Inferior parietal cortex (tissue), 1 donor: ENCODE data around the gene TCIRG1.

Source experiments
- DNase-seq: peaks from one replicate; pipeline ENCODE4 v3.0.0-alpha.2; 2016; ENCODE audit errors: extremely low spot score

The TCIRG1 gene

GRCh38 chr11:68036717-68037239 is 2.0 kb upstream of the TCIRG1 start:
- DNase-seq, result no peak

DNA sequence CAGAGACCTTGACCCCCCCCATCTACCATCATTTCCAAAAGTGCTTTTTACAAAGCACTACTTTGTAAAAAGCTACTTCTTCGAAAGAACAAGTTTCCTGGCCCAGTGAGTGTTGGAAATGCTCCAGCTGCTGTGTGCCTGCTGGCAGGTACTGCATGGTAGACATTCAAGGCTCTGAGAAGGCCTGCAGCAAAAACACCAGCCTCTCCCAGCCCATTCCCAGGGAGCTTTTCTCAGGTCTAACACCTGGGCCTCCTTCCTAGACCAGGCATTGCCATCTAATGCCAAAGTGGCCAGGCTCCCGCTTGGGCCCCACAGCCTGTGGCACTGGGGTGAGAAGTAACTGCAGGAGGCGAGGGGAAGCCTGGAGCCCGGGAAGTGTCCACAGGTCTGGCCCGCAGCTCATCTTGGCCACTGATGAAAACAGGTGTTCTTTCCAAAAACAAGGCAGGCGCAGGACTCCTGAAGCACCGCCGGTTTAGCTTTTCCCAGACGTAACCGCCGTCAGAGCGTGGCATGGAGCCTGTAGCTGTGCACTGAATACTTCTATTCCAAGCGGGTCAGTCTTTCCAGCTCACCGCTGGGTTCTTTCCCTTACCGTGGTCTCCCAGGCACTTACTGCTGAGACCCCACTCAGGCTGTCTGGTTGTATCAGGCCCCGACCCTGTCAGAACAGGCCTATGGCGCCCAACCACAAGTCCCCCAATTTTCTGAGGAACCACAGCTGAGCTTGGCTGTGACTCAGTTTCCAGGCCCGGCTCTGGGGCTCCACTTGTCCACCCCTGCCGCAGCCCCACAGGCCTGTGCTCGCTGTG is 1.2 kb upstream of the TCIRG1 start:
- DNase-seq, result no peak

DNA sequence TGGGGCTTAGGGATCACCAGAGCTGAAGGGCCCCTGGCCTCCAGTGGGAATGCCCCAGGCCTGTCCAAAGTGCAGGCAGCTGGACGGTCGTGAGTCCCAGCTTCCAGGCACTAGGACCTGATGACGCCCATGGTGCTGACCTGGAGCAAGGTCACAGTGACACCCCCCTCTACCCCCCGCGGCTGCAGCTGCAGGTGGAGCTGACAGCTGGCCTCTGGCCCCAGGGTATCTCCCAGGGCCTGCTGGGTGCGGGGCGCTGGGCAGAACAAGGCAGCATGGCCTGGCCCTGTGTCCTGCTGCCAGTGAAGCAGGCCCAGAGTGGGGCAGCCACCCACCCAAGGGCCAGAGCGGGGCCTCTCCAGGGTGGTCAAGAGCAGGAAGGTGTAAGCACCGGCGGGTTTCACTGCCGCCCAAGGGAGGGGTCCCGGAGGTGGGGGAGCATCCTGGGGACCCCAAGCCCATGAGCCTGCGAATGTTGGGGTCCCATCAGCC is 553 bp upstream of the TCIRG1 start:
- no peak for DNase-seq

DNA sequence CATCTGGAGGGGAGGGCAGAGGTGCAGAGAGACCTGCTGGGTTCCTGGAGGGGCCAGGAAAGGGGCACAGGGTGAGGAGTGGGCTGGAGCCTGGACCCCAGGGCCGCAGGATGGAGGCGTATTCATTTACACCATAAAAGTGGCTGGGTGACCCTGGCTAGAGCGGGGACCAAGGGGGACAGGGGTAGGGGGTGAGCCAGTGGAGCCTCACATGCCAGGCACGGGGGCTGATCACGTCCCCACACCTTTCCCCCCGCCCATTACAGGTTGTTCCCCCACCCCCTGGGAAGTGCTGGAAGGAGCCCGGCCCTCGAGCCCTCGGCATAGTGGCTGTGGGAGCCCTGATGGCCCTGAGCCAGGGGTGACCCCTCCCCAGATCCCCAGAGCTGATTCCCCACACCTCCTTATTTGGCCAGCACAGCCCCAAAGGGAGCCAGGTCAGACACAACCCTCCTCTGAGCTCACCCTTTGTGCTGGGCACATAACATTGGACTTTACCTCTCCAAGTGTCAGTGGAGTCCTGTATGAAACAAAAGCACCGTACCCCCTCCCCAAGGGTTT is 781 bp downstream of the TCIRG1 start:
- no peak for DNase-seq

DNA sequence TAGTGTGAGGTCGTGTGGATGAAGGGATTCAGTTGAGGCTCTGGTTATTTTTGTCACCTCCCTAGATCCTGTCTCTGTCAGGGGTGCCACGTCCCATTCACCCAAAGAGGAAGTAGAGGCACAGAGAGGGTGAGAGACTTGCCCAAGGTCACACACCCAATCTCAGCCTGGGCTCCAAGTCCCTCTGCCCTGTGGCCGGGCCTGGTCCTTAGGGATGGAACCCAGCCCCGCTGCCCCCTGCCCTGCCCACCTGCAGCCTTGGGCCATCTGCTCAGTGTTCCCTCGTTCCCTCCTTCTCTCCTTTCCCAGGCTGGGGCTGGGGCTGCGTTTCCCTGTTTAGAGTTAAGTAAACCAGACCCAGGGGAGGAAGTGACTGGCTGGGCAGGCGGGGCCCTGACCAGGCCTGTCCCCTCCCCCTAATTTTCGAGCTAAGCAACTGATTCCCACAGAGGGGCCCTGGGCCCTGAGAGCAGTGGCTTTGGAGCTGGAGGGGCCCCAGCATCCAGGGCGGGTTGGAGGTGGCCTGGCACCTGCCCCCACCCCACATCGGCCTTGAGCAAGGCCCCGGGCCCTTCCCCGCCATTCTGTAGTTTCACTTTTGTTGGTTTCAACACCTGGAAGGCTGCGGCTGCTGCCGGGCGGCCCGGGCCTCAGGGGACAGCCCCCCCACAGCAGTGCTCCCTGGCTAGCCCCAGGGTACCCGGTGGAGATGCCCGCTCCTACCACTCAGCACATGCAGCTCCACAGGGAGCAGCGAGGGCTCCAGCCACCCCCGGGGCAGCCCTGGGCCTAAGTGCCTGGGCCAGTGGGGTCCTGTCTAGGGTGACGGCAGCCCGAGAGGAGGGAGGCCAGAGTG is 1.5 kb downstream of the TCIRG1 start:
- DNase-seq, result no peak

DNA sequence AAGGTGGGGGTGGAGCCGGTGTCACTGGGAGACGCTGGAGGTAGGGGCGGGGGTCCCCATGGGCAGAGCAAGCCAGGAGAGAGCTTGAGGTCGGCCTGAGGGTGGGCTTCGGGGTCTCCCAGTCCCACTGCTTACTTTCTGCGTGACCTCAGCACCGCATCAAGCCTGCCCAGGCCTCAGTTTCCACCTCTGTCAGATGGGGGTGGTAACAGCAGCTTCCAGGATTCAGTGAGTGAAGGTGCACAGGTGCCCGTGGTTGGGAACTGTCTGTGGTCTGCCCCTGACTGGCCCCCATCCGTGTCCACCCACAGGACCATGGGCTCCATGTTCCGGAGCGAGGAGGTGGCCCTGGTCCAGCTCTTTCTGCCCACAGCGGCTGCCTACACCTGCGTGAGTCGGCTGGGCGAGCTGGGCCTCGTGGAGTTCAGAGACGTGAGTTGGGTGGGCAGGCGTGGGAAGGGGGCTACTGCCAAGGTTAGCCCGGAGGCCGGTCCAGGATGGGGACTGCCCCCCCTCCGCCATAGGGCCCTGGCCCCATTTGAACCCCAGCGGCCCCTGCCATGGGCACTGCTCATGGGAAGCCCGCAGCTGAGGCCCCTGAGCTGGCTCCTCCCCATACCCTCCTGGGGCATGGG is 2.2 kb downstream of the TCIRG1 start:
- no peak for DNase-seq

DNA sequence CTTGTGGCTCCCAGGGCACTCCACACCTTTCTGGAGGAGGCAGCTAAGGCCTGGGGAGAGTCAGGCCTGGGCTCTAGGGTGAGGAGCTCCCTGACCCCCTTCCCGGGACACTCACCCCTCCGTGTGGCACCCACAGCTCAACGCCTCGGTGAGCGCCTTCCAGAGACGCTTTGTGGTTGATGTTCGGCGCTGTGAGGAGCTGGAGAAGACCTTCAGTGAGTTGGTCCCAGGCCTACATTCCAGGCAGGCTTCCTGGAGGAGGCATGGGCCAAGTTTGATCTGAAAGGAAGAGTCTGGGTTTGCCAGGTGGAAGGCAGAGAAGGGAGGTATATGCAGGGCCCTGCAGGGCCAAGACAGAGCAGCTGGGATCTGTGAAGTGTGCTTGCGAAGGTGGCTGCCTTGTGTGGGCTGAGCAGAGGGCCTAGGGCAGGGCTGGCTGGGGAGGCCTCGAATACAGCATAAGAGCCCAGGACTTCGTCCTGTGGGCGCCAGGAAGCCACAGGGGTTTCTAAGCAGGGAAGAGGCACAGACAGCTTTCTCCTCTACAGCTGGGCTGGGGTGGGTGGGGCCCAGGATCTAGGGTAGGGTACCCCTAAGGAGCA is 2.9 kb downstream of the TCIRG1 start:
- DNase-seq, result no peak

DNA sequence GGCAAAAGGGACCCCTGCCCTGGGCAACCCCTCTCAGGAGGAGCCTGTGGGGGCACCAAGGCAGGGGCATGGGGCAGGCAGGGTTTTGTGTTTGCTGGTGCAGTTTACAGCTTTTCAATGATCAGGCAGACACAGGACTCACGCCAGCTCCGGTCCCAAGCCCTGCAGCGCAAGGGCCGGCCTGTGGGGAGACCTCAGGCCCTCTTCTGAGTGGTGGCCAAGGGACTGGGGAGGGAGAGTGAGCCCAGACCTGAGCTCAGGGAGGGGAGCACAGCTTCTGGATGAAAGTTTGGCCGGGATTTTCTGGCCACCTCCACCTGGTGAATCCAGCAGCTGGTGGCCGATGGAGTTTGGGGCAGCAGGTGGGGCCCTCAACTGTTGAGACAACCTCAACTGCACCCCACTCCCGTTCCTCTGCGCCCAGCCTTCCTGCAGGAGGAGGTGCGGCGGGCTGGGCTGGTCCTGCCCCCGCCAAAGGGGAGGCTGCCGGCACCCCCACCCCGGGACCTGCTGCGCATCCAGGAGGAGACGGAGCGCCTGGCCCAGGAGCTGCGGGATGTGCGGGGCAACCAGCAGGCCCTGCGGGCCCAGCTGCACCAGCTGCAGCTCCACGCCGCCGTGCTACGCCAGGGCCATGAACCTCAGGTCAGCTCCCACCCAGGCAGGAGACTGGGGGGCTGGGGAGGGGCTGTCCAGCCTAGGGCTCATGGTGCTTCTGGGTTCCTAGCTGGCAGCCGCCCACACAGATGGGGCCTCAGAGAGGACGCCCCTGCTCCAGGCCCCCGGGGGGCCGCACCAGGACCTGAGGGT is 3.6 kb downstream of the TCIRG1 start:
- no peak for DNase-seq

- no peak for DNase-seq
Measured at GRCh38 chr11:68043029-68043348, 4.2 kb downstream of the TCIRG1 start.

DNA sequence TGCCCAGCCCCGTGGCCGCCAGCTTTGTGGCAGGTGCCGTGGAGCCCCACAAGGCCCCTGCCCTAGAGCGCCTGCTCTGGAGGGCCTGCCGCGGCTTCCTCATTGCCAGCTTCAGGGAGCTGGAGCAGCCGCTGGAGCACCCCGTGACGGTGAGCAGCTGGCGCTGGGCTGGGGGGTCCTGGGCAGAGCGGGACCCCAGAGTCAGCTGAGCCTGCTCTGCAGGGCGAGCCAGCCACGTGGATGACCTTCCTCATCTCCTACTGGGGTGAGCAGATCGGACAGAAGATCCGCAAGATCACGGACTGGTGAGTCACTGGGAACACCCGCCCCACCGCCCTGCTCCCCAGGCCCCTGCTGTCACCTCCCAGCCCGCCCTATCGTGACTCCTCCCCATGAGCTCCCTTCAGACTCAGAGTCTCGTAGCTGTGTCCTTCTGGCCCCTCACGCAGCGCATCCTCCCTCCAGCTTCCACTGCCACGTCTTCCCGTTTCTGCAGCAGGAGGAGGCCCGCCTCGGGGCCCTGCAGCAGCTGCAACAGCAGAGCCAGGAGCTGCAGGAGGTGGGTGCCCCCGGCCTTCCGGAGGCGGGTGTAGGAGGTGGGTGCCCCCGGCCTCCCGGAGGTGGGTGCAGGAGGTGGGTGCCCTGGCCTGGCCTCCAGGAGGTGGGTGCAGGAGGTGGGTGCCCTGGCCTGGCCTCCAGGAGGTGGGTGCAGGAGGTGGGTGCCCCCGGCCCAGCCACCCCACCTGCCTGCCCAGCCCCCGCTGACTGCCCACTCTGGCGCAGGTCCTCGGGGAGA is 4.7 kb downstream of the TCIRG1 start:
- DNase-seq, result no peak

DNA sequence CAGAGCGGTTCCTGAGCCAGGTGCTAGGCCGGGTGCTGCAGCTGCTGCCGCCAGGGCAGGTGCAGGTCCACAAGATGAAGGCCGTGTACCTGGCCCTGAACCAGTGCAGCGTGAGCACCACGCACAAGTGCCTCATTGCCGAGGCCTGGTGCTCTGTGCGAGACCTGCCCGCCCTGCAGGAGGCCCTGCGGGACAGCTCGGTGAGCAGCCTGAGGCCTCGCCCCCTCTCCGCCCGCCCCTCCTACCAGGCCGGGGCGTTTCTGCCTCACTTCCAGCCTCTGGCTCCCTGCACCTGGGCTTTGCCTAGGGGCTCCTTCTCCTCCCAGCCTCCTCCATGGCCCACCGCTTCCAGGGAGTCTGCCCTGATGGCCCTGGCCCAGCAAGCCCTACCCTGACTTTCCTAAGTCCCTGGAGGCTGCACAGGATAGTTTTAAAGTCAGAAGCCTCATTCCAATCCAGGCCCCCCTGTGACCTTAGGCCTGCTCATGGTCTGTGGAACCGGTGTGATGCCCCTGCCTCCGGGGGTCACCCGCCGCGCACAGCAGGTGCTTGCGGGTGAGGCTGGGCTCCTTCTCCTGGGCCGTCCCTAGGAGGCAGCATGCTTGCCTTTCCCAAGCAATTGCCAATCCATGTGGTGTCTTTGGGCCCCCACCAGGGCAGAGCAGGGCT is 5.5 kb downstream of the TCIRG1 start:
- DNase-seq, result no peak

DNA sequence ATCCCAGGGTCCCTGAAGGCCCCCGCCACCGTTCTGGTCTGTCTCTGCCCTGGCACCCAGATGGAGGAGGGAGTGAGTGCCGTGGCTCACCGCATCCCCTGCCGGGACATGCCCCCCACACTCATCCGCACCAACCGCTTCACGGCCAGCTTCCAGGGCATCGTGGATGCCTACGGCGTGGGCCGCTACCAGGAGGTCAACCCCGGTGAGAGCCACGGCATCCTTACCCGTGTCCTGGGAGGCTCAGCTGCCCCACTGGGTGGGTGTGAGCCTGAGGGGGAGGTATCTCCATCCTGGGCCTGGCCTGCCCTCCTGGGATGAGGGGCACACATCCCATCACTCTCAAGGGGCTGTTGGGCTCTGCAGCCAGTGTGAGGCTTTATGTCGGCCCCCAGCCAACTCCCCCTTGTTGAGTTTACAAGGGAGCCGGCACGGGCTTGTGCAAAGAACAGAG is 6.1 kb downstream of the TCIRG1 start:
- DNase-seq, result no peak

DNA sequence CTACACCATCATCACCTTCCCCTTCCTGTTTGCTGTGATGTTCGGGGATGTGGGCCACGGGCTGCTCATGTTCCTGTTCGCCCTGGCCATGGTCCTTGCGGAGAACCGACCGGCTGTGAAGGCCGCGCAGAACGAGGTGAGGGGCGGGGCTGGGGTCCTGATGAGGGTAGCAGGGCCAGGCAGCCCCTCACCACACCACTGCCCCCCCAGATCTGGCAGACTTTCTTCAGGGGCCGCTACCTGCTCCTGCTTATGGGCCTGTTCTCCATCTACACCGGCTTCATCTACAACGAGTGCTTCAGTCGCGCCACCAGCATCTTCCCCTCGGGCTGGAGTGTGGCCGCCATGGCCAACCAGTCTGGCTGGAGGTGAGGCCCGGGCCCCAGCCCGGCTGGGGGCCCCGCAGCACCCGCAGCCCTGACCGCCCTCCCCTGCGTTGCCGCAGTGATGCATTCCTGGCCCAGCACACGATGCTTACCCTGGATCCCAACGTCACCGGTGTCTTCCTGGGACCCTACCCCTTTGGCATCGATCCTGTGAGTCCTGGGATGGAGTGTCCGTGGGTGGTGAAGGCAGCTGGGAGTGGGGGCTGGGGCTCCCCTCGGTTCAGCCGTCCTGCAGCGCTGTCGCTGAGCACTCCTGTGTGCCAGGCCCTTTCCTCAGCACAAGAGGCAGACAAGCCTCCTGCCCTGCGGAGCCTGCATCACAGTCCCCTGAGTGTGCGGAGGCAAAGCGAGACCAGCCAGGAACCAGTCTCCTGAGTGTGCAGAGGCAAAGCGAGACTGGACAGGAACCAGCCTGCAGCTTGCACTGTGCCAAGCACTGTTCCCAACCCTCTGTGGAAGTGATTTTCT is 8.8 kb downstream of the TCIRG1 start:
- no peak for DNase-seq

- DNase-seq, result no peak
Measured at GRCh38 chr11:68048681-68049508, 10.1 kb downstream of the TCIRG1 start.

- DNase-seq, result no peak
Measured at GRCh38 chr11:68049509-68050370, 10.9 kb downstream of the TCIRG1 start.

- no peak for DNase-seq
Measured at GRCh38 chr11:68050371-68050841, 11.6 kb downstream of the TCIRG1 start.
